Retinal pigment epithelial cell (primary cell): ENCODE data around the gene TRIM63.

Experiments
- DNase-seq: peaks from one replicate; pipeline ENCODE4 v3.0.0-alpha.2; 2010; ENCODE audit warnings: low read depth
- H3K4me3 ChIP-seq: 2 replicates; pipeline ENCODE4 v1.5.1; 2011; ENCODE audit warnings: mild to moderate bottlenecking, low read length, control low read depth, moderate library complexity
- TF ChIP-seq, protein P1 (sequence below): conservative IDR thresholded peaks from 2 replicates; pipeline ENCODE4 v1.5.1; 2011; ENCODE audit warnings: low read depth, low read length, control low read depth, inconsistent platforms

TRIM63 gene

DNA sequence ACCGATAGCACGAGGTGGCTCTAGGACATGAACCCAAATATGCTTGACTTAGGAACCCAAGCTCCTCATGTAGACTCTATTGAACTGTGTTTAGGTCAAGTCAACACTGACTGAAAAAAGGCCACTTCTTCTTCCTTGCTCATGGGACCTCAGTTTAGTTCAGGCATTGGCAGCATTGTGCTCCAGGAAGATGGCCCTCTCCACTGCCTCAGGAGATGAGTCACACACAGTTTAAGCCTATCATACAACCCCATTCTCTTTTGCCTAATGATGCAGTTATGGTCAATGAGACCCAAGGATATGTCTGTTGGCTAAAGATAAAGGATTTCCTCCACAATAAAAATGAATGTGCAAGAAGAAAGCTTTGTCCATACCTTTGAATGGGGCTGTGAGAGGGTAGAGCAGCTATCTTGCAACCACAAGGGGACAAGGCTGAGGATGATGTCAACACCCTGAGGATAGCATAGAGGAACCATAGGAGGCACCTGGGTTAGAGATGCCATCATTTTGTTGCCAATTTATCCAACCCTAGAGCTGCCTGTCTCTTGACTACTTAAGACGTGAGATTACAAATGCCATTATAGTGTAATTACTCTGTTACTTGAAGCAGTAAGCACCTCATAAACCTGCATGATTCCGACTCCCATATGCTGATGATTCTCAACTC is 3.0 kb upstream of the TRIM63 start:
- H3K4me3 ChIP-seq = no peak overlapping the region
- TF ChIP-seq, protein P1, sequence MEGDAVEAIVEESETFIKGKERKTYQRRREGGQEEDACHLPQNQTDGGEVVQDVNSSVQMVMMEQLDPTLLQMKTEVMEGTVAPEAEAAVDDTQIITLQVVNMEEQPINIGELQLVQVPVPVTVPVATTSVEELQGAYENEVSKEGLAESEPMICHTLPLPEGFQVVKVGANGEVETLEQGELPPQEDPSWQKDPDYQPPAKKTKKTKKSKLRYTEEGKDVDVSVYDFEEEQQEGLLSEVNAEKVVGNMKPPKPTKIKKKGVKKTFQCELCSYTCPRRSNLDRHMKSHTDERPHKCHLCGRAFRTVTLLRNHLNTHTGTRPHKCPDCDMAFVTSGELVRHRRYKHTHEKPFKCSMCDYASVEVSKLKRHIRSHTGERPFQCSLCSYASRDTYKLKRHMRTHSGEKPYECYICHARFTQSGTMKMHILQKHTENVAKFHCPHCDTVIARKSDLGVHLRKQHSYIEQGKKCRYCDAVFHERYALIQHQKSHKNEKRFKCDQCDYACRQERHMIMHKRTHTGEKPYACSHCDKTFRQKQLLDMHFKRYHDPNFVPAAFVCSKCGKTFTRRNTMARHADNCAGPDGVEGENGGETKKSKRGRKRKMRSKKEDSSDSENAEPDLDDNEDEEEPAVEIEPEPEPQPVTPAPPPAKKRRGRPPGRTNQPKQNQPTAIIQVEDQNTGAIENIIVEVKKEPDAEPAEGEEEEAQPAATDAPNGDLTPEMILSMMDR = no peak
- DNase-seq = no peak

DNA sequence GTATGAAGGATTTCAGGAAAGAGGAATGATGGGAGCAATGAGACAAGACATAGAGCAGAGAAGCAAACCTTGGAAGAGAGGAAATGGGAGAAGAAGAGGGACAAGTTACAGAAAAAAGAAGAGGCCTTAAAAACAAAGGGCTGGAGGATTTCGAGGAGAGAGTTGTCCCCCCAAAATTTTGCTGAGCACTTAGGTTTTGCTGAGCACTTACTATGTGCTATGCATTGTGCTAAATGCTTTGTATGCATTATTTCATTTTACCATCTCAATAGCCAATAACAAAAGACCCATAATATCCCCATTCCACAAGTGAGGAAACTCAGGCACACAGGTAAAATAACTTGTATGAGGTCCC is 2.5 kb upstream of the TRIM63 start:
- no peak for DNase-seq
- TF ChIP-seq, protein P1 = no peak
- no peak overlapping the region for H3K4me3 ChIP-seq

DNA sequence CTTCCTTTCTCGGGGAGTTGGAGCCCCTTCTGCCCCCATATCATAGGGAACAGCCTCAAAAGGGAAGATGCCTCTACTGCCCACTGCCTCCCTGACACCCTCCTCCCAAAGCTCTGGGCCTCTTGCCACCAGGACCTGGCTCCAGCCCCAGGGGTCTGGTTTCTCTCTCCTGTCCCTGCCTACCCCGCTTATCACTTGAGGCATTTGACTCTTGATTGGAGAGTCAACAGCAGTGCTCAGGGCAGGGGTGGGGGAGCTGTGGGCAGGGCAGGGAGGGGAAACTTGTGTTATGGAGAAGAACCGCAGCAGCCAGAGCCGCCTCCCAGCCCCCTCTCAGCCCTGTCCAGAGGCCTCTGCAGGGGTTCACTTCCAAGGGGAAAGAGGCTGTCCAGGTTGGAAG is 573 bp downstream of the TRIM63 start:
- H3K4me3 ChIP-seq = peak overlapping the region; percentile 35
- DNase-seq = no peak
- TF ChIP-seq, protein P1 = no peak

DNA sequence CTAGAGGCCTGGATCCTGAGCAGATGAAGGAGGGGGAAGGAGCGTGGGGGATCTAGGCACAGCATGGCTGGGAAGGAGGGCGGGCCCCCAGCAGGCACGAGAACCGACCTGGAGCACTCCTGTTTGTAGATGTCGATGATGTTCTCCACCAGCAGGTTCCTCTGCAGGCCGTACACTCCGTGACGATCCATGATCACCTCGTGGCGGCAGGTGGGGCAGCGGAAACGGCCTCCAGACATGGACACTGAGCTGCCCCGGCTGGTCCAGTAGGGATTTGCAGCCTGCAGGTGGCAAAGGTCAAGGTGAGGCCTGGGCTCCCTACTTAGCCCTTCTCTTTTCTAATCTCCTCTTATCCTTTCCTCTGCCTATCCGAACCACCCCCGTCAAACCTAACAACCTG is 1.3 kb downstream of the TRIM63 start:
- no peak for DNase-seq
- TF ChIP-seq, protein P1 = no peak
- H3K4me3 ChIP-seq = no peak overlapping the region

DNA sequence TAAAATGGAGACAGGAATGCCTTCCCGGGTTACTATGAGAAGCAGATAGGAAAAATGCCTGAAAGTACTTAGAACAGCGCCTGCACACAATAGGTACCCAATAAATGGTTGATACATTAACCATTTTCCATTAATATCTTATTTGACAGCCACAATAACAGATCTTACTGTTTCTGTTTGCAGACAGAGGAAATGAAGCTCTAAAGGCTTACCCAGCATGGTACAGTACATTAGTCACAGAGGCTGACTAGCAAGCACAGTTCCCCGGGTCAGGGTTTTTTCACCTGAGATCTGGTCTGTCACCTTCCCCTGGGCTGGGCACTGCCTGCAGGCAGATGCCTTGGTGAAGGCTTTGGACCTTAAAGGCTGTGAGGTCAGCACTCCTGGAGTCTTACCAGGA is 2.9 kb downstream of the TRIM63 start:
- TF ChIP-seq, protein P1 = no peak
- no peak overlapping the region for H3K4me3 ChIP-seq
- DNase-seq = no peak

DNA sequence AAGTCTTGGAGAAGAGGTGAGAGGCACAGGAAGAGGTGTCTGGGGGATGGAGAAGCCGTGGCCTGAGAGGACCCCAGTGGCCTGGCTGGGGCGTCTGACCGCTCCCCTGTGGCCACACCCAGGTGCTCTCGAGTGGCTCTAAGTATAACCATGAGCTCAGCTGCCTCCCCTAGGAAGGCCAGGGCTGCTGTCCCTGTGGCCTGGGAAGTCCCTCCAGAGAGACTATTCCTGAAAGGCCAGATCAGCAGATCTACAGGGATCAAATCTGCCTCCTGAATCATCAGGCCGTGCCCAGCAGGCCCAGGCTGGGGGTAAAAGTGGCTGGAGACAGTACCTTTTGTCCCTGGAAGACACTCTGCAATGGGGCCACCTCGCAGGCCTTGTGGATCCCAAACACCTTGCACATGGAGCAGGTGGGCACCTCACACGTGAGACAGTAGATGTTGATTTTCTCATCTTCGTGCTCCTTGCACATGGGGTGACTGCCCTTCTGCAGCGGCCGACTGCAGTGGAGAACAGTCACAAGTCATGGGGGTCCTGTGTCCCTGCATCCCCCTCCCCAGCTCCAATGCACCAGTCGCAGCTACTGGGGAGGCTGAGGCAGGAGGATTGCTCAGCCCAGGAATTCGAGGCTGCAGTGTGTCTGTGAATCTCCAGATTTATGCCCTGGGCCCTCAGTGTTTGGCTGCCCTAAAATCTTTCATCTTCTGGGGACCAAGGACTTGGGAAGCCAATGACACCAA is 6.4 kb downstream of the TRIM63 start:
- H3K4me3 ChIP-seq = no peak overlapping the region
- no peak for DNase-seq
- TF ChIP-seq, protein P1 = no peak

DNA sequence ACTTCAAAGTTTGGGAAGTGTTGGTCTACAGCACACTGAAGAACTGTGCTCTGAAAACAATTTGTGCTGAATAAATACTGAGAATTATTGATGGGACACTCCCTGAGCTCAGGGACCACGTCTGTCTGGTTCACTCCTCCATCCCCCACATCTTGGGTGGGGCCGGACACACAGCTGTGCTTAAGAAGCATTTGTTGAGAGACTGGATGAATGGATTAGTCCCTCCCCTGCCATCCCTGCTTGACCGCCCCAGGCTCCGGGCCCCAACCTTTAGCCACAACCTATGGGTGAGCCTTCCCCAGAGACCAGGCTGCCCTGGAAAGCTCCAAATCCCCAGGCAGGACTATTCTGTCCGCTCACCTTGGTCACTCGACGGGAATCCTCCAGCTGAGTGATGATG is 7.5 kb downstream of the TRIM63 start:
- DNase-seq = no peak
- H3K4me3 ChIP-seq = no peak overlapping the region
- TF ChIP-seq, protein P1 = no peak
